GM19467 (cell line): Measurements from ENCODE around the gene TBX2.
"Not testable (repeated sequence)": the region's sequence is repeated elsewhere in the genome, so short reads cannot be mapped to it uniquely, and the experiment has no call there.

Source experiments
- ATAC-seq: cut with Tn5 transposase; IDR thresholded peaks from one replicate; pipeline ENCODE4 v1.9.1; 2021; ENCODE audit warnings: mild to moderate bottlenecking, moderate library complexity; ENCODE audit not compliant: unreplicated experiment

The TBX2 gene

DNA sequence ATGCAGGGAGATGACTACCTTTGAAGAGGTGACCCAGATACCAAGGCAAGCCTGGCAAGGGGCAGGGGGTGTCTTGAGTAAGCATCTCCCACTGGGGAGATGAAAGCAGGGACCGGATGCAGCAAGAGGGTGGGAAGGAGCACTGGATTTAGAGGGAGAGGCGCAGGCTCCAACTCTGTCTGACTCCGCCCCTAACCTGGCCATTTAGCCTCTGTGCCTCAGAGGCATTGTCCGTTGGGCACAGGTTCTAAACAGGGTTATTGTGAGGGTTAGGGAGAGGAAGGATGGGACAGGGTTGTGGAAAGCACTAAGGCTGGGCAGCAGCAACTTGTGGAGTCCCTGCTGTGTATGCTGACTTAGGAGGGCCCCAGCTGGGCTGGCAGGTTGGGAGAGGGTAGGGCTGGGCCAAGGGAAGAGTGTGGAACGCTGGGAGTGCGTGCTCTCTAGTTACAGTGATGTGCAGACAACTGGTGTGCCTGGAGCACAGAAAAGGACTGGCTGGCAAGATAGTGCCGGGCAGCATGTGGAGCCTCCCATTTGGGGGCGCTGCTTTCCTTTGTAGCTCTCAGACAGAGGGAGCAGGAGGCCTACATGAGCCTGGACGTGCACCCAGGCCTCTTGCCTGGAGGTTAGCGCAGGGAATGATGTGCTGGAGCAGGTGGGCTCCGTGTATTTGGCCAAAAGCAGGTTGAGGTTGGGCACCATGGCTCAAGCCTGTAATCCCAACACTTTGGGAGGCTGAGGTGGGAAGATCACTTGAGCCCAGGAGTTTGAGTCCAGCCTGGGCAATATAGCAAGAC lies 26.2 kb downstream of the TBX2 start:
- ATAC-seq: no peak

DNA sequence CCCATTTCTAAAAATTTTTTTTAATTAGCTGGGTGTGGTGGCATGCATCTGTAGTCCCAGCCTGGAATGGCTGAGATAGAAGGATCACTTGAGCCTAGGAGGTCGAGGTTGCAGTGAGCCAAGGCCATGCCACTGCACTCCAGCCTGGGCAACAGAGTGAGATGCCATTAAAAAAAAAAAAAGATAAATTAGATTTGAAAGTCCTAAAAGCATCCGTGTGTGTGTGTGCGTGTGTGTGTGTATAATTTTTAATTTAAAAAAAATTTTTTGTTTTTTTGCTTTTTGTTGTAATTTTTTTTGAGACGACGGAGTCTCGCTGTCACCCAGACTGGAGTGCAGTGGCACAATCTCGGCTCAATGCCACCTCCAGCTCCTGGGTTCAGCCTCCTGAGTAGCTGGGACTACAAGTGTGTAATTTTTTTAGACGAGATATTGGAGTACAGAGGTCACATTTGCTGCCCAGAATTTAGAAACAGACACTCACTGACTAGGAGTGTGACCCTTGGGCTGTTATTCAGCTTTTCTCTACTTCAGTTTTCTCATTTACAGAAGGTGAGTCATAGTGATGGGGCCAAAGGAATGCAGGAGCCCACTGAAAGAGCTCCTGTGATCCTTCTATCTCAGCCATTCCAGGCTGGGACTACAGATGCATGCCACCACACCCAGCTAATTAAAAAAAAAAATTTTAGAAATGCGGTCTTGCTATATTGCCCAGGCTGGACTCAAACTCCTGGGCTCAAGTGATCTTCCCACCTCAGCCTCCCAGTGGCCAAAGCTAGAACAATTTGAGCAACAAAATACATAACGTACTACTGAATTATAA lies 27.1 kb downstream of the TBX2 start:
- no peak for ATAC-seq

DNA sequence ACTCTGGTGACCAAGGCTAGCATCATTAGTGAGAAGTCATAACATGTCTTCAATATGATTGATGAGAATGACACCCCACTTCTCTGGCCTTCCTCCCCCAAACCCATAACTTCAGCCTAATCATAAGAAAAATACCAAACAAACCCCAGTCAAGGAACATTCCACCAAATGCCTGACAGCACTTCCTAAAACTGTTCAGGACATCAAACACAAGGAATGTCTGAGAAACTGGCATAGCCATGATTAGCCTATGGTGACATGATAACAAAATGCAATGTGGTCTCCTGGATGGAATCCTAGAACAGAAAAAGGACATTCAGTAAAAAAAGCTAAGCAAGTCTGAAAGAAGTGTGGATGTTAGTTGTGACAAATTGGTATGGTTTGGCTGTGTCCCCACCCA lies 27.9 kb downstream of the TBX2 start:
- ATAC-seq: no peak

DNA sequence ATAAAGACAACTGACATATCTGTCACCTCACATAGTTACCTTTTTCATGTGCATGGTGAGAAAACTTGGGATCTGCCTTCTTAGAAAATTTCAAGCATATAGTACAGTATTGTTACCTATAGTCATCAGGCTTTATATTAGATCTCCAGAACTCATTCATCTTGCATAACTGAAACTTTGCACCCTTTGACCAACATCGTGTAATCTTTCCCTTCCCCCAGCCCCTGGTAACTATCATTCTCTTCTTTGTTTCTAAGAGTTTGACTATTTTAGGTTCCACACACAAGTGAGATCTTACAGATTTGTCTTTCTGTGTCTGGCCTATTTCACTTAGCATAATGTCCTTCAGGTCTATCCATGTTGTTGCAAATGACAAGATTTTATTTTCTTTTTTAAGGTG lies 29.6 kb downstream of the TBX2 start:
- no peak for ATAC-seq

DNA sequence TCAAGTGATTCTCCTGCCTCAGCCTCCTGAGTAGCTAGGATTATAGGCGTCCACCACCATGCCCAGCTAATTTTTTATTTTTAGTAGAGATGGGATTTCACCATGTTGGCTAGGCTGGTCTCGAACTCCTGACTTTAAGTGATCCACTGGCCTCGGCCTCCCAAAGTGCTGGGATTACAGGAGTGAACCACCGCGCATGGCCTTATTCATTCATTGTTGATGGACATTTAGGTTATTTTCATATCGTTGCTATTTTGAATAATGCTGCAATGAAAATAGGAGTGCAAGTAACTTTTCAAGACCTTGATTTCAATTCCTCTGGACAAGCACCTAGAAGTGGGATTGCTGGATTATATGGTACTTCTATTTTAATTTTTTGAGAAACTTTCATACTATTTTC lies 30.2 kb downstream of the TBX2 start:
- not testable (repeated sequence) for ATAC-seq

DNA sequence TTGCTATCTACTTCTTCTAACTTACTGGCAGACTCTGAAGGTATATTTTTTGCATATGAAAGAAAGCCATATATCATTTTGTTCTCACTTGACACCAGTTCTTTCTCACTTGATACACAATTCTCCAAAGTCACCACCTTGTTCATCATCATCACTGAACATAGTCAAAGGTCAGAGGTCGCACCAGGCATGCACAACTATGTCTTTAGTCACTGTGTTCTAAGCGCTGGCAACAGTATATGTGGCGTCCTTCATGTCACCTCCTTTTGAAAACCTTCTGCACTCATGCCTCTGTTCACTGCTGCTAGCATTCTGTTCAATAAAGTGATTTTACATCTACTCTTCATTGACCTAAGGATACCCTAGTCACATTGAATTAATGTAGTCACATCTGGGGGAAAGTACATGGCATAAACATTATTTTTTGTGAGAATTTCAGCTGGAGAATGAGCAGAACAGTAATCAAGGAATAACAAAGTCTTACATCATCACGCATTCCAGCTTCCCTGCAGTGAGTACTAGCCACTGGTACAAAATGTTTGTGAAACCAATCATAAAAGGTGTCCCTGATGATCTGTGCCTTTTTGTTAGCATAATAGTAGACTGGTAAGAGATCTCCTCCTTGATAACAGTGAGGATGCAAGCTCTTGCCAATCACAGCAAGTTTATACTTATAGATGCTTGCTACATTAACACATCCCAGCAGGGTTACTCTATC lies 32.1 kb downstream of the TBX2 start:
- no peak for ATAC-seq

DNA sequence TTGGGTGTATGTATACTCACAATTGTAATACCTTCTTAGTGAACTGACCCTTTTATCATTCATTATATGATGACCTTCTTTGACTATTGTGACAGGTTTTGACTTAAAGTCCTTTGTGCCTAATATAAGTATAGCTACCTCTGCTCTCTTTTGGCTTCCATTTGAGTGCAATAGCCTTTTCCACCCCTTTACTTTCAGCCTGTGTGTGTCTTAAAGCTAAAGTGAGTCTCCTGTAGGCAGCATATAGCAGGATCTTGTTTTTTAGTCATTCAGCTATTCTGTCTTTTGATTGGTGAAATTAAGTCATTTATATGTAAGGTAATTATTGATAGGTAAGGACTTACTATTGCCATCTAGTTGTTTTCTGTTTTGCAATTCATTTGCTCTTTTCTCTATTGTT lies 36.6 kb downstream of the TBX2 start:
- no peak for ATAC-seq

DNA sequence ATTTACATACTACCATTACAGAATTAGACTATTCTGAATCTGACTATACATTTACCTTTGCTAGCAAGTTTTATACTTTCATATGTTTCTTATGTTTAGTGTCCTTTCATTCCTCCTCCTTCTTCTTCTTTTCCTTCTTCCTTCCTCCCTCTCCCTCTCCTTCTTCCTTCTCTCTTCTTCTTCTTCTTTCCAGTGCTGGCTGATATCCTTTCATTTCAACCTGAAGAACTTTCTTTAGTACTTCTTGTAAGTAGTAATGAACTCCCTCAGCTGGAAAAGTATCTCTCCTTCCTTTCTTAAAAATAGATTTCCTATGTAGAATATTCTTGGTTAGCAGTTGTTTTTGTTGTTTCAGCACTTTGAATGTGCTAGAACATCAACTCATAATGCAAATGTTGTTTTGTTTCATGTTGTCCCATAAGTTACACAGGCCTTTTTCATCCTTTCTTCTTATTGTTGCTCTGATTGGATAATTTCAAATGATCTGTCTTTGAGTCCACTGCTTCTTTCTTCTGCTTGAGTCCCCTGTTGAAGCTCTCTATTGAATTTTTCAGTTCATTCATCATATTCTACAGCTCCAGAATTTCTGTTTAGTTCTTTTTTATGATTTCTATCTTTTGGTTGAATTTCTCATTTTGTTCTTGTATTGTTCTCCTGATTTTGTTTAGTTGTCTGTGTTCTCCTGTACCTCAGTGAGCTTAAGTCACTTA lies 37.5 kb downstream of the TBX2 start:
- no peak for ATAC-seq

DNA sequence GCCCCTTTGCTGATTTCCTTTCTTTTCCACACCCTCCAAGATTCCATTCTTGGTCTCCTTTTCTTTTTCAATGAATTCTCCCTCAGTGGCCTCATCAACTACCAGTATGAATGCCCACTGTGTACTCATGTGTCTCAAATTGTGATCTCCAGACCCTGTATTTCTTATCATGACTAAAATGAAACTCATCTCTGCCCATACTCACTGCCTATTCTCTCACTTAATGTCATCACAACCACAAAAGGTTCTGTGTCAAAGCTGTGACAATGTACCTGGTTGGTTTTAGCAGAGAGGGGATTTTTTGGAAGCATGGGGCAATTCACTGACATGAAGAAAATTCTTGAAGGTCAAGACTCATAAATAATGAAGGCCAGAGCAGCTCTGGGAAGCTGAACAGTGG lies 41.1 kb downstream of the TBX2 start:
- ATAC-seq: no peak

DNA sequence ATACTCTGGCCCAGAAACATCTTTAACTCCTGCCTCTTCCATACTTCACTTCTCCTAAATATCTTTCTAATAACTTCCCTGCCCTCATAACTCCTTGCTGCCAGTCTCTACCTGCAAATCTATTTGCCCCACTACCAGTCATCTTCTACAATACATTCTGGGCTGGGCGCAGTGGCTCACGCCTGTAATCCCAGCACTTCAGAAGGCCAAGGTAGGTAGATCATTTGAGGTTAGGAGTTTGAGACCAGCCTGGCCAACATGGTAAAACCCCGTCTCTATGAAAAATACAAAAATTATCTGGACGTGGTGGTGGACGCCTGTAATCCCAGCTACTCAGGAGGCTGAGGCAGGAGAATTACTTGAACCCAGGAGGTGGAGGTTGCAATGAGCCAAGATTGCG lies 41.9 kb downstream of the TBX2 start:
- ATAC-seq: not testable (repeated sequence)

DNA sequence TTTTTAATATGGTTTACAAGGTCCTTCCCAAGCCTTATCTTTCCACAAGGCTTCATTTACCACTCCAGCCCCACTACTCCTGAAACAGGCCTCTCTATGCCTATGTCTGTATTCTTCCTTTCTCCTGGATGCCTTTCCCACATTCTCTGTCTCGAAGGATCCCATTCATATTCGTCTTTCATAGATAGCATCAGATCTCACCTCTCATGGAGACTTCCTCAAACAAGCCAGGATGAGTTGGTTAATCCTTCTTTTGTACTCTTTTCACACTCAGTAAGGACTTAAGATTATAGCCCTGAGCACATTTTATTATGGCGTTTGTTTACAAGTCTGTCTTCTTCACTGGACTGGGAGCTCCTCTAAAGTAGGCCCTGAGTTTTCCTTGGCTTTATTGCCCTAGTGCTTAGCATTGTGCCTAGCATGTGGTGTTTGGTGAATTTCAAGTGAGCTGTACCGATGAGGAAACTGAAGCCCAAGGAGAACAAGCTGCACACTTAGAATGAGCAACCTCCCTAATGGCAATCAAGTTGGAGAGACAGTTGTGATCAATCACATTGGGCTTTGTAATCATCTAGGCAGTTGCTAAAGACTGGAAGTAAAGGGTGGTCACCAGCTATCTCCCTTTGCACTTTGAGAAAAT lies 42.6 kb downstream of the TBX2 start:
- no peak for ATAC-seq

DNA sequence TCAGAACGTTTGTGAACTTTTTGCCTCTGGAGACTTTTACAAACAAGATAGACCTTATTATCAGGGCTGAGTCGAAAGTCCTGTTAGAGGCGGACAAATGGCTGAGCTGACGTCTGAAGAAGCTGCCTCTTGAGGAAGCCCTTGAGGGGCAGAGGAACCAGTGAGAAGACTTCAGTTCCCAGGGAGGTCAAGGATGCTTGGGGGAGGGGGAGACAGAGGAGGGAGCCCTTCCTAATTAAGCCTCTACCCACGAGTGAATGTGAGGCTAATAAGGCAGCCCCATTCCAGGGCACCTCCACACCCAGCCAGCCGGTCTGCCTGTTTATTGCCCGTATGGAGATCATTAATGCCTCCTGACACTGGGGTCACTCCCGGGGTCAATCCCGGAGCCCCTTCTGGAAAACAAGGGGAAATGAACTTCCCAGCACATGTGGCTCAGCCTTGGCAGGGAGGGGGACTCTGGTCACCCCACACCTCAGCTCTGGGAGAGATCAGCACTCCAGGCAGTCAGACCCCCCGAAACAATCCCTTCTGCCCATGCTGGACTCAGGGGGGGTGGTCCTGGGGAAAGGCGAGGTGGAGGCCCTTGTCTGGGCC lies 43.3 kb downstream of the TBX2 start:
- no peak for ATAC-seq

DNA sequence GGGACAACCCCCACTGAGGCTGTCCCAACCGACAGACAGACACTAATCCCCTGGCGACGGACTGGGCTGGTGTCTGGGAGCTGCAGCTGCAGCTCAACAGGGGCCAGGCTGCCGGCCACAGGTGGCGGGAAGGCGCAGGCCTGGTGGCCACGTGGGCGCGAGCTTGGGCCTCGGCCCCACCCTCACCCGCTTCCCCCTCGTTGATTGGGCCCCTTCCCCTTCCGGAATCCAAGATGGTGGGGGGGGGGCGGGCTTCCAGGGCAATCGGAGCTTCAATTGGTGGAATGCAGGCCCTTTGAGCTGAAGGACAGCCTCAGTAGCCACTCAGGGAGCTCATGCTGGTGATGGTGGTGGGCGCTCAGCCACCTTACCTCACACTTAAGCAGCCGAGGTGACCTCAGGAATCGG lies 43.8 kb downstream of the TBX2 start:
- ATAC-seq: no peak

DNA sequence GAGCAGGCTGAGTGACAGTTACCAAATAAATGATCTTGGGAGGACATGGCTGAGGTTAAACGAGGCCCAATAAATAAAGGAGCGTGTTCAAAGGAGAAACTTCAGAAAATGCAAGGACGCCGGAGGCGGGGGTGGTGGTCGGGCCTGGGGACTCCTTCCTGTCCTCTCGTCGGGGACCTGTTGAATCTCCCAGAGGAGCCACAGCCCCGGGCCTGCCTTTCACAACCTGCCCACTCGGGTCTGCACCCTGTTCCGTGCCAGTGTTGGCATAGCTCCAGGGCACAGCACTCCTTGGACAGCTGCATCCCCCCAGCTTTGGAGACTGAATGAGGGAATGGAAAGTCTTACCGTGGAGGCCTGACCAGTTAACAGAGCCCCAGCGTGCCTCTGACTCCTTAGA lies 44.4 kb downstream of the TBX2 start:
- no peak for ATAC-seq

DNA sequence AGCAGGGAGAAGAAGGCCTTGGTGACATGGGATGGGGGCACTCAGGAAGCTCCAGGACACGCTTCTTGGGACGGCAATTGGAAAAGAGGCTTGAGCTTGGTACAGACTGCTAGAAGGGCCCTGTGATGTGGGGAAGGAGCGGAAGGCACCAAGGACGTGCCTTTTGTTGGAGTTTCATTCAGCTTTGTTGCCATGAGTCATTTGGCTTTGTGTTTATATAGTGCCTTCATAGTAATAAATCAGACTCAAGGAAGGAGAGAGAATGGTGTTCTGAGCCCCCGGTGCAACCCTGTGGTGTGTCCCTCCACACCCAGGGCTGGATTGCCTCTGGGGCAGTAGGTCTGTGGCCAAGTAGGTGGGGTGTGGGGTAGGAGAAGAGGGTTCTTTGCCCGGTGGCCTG lies 45.2 kb downstream of the TBX2 start:
- ATAC-seq: no peak

DNA sequence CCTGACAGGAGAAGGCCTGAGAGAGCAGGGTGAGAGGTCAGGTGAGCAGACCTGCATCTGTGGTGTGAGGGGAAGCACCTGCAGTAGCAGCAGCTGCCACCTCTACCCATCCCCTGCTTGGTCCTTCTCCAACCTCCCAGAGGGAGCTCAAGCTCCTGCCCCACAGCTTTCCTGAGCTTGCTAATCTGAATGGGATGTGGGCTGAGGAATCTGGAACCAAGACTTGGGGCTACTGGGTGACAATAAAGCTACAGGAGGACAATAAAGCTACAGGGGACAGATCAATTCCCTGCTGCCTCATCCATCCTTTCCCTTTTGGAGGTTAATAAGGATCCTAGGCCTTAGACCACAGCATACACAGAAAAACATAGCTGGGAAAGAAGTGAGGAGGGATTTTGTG lies 47.7 kb downstream of the TBX2 start:
- no peak for ATAC-seq

DNA sequence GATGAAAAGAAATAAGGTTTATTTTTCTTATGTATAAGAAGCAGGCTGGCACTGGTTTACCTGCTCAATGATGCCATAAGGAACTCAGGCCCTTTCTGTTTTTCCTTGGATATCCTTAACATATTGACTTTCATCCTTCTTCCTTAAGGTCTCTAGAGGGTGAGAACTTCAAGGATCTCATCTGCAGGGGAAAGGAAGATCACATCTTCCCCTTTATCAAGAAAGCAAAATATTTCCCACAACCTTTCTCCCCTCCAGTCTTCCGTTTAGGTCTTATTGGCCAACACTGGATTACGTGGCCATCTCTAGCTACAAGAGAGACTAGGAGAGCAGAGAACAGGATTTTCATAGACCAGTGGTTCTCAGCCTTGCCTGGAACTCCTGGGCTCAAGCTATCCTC lies 48.4 kb downstream of the TBX2 start:
- ATAC-seq: no peak

DNA sequence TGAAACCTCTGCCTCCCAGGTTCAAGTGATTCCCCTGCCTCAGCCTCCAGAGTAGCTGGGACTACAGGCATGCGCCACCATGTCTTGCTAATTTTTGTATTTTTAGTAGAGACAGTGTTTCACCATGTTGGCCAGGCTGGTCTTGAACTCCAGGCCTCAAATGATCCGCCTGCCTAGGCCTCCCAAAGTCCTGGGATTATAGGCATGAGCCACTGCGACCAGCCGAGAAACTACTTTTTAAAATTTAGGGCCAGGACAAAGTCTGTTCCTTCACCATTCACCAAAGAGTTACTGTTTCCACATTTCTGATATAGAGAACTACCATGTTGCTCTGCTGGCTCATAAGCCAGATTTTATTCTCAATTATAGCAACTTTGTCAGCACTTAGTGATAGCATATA lies 49.5 kb downstream of the TBX2 start:
- not testable (repeated sequence) for ATAC-seq

DNA sequence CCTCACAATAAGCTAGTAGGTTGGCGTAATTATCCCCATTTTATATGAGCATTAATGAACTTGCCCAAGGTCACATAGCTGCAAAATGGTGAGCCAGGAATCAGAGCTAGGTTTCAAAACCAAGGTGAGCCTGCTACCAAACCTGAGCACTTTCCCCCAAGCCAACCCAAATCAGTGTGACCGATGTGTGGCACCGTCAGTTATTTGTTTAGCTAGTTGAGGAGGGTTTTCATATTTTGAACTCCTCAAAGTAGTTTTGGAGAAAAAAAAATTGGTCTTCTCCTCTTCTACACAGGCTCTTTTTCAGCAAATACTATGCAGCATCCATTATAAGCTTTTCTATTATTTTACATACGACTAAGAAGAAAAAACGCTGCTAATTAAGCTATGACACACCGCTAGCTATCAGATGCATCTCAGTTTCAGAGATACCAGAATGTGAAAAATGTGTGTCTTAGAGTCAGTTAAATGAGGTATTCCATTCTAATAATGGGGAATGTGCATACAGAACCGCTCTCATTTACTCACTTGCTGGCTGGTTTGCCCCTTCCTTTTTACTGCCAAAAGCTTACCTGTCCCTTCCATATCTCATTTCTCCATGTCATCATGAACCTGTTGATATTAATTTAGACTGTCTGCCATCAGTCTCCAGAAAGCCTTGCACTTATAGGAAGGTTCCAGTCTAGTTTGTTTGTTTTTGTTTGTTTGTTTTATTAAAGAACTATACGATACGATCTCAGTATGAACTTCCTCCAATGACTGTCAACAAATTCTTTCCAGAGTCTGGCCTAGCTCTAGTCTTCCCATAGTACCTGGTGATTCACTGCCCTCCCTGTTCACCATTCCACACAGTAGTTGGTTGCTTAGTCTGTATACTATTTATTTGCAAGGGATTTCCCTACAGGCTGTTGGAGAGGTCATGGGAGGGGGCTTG lies 50.3 kb downstream of the TBX2 start:
- no peak for ATAC-seq
